ENCODE data around the gene KLRF1.

KLRF1 gene

GRCh38 chr12:9827209-9827888, at the start of gene KLRF1:
KLRF1 (plus strand) TSS chr12:9827481; CDS start chr12:9827545, 64 bp downstream.
- DNase-seq (ENCODE audit: low read depth in 2 of 3, low spot score in 1 of 3): no peak

- no peak for DNase-seq (ENCODE audit: low read depth in 2 of 3, low spot score in 1 of 3)
These were observed 48.1 kb upstream of the KLRF1 start for GRCh38 chr12:9779209-9779608.

- no peak for DNase-seq (ENCODE audit: low read depth in 2 of 3, low spot score in 1 of 3)
These were observed 45.9 kb upstream of the KLRF1 start for GRCh38 chr12:9781360-9781759.

- DNase-seq (ENCODE audit: low read depth in 2 of 3, low spot score in 1 of 3): no peak
These were observed 44.5 kb upstream of the KLRF1 start for GRCh38 chr12:9782547-9783382.

GRCh38 chr12:9784326-9784725, 43.0 kb upstream of the KLRF1 start:
- no peak for DNase-seq (ENCODE audit: low read depth in 2 of 3, low spot score in 1 of 3)

GRCh38 chr12:9784816-9785215, 42.5 kb upstream of the KLRF1 start:
- DNase-seq (ENCODE audit: low read depth in 2 of 3, low spot score in 1 of 3): no peak

- no peak for DNase-seq (ENCODE audit: low read depth in 2 of 3, low spot score in 1 of 3)
These were observed 40.3 kb upstream of the KLRF1 start for GRCh38 chr12:9786726-9787717.

GRCh38 chr12:9792185-9792900, 34.9 kb upstream of the KLRF1 start:
- no peak for DNase-seq (ENCODE audit: low read depth in 2 of 3, low spot score in 1 of 3)

GRCh38 chr12:9792961-9793617, 34.2 kb upstream of the KLRF1 start:
- DNase-seq (ENCODE audit: low read depth in 2 of 3, low spot score in 1 of 3): no peak

- DNase-seq (ENCODE audit: low read depth in 2 of 3, low spot score in 1 of 3): no peak
These were observed 33.4 kb upstream of the KLRF1 start for GRCh38 chr12:9793779-9794395.

- DNase-seq (ENCODE audit: low read depth in 2 of 3, low spot score in 1 of 3): no peak
These were observed 32.7 kb upstream of the KLRF1 start for GRCh38 chr12:9794484-9795093.

- DNase-seq (ENCODE audit: low read depth in 2 of 3, low spot score in 1 of 3): no peak
These were observed 31.3 kb upstream of the KLRF1 start for GRCh38 chr12:9795945-9796344.

GRCh38 chr12:9796346-9796745, 30.9 kb upstream of the KLRF1 start:
- no peak for DNase-seq (ENCODE audit: low read depth in 2 of 3, low spot score in 1 of 3)

- DNase-seq (ENCODE audit: low read depth in 2 of 3, low spot score in 1 of 3): no peak
These were observed 30.3 kb upstream of the KLRF1 start for GRCh38 chr12:9796971-9797370.

- DNase-seq (ENCODE audit: low read depth in 2 of 3, low spot score in 1 of 3): peak; percentile 45 to 55 (median 52)
These were observed 29.3 kb upstream of the KLRF1 start for GRCh38 chr12:9797722-9798619.

- DNase-seq (ENCODE audit: low read depth in 2 of 3, low spot score in 1 of 3): no peak
These were observed 27.3 kb upstream of the KLRF1 start for GRCh38 chr12:9799961-9800360.

- DNase-seq (ENCODE audit: low read depth in 2 of 3, low spot score in 1 of 3): no peak
These were observed 21.4 kb upstream of the KLRF1 start for GRCh38 chr12:9805883-9806282.

GRCh38 chr12:9806714-9807113, 20.6 kb upstream of the KLRF1 start:
- no peak for DNase-seq (ENCODE audit: low read depth in 2 of 3, low spot score in 1 of 3)

All from stimulated activated CD4-positive, alpha-beta T cell treated with anti-CD3 and anti-CD28 coated beads, Interleukin-12 subunit alpha, Interleukin-12 subunit beta, amount 100 ng/mL, for 48 hours (primary cell).